Vagina (tissue), 2 donors: ENCODE measurements around the gene KIAA1671. TPM values are rescaled to one million over a fixed set of nuclear protein-coding genes. Genes with fewer than 3 reads are reported as not detected.

Experiments used
- DNase-seq, 2 donors: peaks; one replicate each; pipeline ENCODE4 v3.0.0-alpha.2; 2017; ENCODE audit errors: extremely low spot score in 2 of 2
- H3K27ac ChIP-seq: fragments of 200-600 bp; sonication (generic); one replicate; pipeline ENCODE4 v1.5.1; 2019
- H3K27me3 ChIP-seq: fragments of 200-600 bp; sonication (generic); one replicate; pipeline ENCODE4 v1.5.1; 2019
- H3K36me3 ChIP-seq, 2 donors: fragments of 200-600 bp; sonication (generic); one replicate each; pipeline ENCODE4 v1.5.1; 2017 to 2019
- H3K4me1 ChIP-seq: fragments of 200-600 bp; sonication (generic); one replicate; pipeline ENCODE4 v1.5.1; 2019
- H3K4me3 ChIP-seq, 2 donors: fragments of 200-600 bp; sonication (generic); 1 replicate in 1 of 2; 2 replicates in 1 of 2; pipeline ENCODE4 v1.5.1; 2016 to 2019
- H3K9me3 ChIP-seq: fragments of 200-600 bp; sonication (generic); one replicate; pipeline ENCODE4 v1.5.1; 2019
- POLR2A ChIP-seq, 2 donors: fragments of 450-650 bp; IDR thresholded peaks; one replicate each; pipeline ENCODE4 v1.6.1; 2017; ENCODE audit warnings: antibody characterized with exemption in 2 of 2, mild to moderate bottlenecking in 2 of 2, moderate library complexity in 2 of 2
- POLR2AphosphoS5 ChIP-seq, 2 donors: sonication (generic); formaldehyde crosslinking; IDR thresholded peaks; one replicate each; pipeline ENCODE4 v1.9.0; 2017; ENCODE audit warnings: antibody characterized with exemption in 2 of 2, mild to moderate bottlenecking in 2 of 2, low read depth in 1 of 2; ENCODE audit not compliant: insufficient read depth in 1 of 2
- intact Hi-C: fragments of 100-400 bp; cut with DNase I; formaldehyde crosslinking; loops from one replicate; pipeline ENCODE4 v1.15.1; 2023
- total RNA-seq: library from RNA; depleted of rRNA; stranded (reverse); fragments of >200 nt; gene quantifications from one replicate; pipeline ENCODE4 v1.2.3, GENCODE V29; 2016
- TF ChIP-seq, protein P1 (sequence below), 3 experiments: fragments of 450-650 bp in 2 of 3; fragments of 200-600 bp in 1 of 3; sonication (generic) in 1 of 3; IDR thresholded peaks; one replicate each; pipeline ENCODE4 v1.5.1; 2017 to 2019; ENCODE audit warnings: antibody characterized with exemption in 3 of 3, mild to moderate bottlenecking in 2 of 3, moderate library complexity in 2 of 3

The KIAA1671 gene
- total RNA-seq, 1 donor from 2014 or later: 54.0 TPM

- H3K27me3 ChIP-seq: no peaks in the 10 kb centered on the region
- no peak for DNase-seq
- H3K36me3 ChIP-seq: no peaks in the 10 kb centered on the region
- peaks cover 28% of the 10 kb centered on the region for H3K4me1 ChIP-seq
- TF ChIP-seq, protein P1, sequence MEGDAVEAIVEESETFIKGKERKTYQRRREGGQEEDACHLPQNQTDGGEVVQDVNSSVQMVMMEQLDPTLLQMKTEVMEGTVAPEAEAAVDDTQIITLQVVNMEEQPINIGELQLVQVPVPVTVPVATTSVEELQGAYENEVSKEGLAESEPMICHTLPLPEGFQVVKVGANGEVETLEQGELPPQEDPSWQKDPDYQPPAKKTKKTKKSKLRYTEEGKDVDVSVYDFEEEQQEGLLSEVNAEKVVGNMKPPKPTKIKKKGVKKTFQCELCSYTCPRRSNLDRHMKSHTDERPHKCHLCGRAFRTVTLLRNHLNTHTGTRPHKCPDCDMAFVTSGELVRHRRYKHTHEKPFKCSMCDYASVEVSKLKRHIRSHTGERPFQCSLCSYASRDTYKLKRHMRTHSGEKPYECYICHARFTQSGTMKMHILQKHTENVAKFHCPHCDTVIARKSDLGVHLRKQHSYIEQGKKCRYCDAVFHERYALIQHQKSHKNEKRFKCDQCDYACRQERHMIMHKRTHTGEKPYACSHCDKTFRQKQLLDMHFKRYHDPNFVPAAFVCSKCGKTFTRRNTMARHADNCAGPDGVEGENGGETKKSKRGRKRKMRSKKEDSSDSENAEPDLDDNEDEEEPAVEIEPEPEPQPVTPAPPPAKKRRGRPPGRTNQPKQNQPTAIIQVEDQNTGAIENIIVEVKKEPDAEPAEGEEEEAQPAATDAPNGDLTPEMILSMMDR (IDR thresholded peaks at IDR 0.05): no peak
- TF ChIP-seq POLR2AphosphoS5 (IDR thresholded peaks at IDR 0.05; ENCODE audit: insufficient read depth in 1 of 2, low read depth in 1 of 2) (no peak), POLR2A (IDR thresholded peaks at IDR 0.05) (no peak)
- no peak overlapping the region for H3K4me3 ChIP-seq
- no peaks in the 10 kb centered on the region for H3K9me3 ChIP-seq
- intact Hi-C loops: no loop called here
- no peak overlapping the region for H3K27ac ChIP-seq
Observed at GRCh38 chr22:25109878-25110595, 157.5 kb downstream of the KIAA1671 start.

DNA sequence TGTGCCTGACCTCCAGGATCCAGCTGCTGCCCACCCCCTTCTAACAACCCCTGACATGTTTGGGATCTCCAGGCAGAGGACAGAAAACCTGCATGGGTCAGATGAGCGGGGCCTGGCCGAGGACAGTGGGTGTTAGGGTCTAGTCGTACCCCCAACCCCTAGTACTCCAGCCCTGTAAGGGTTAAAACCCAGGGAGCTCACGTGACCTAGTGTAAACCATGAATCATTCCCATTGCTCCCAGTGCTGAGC lies 158.0 kb downstream of the KIAA1671 start:
- peak overlapping the region; percentile 47 to 55 for H3K4me3 ChIP-seq
- intact Hi-C loops: no loop called here
- H3K9me3 ChIP-seq: no peaks in the 10 kb centered on the region
- TF ChIP-seq POLR2A (IDR thresholded peaks at IDR 0.05) (no peak), POLR2AphosphoS5 (IDR thresholded peaks at IDR 0.05; ENCODE audit: insufficient read depth in 1 of 2, low read depth in 1 of 2) (no peak)
- TF ChIP-seq, protein P1 (IDR thresholded peaks at IDR 0.05): no peak
- no peak overlapping the region for H3K27ac ChIP-seq
- no peaks in the 10 kb centered on the region for H3K27me3 ChIP-seq
- no peak for DNase-seq
- peaks cover 33% of the 10 kb centered on the region for H3K4me1 ChIP-seq
- H3K36me3 ChIP-seq: no peaks in the 10 kb centered on the region

DNA sequence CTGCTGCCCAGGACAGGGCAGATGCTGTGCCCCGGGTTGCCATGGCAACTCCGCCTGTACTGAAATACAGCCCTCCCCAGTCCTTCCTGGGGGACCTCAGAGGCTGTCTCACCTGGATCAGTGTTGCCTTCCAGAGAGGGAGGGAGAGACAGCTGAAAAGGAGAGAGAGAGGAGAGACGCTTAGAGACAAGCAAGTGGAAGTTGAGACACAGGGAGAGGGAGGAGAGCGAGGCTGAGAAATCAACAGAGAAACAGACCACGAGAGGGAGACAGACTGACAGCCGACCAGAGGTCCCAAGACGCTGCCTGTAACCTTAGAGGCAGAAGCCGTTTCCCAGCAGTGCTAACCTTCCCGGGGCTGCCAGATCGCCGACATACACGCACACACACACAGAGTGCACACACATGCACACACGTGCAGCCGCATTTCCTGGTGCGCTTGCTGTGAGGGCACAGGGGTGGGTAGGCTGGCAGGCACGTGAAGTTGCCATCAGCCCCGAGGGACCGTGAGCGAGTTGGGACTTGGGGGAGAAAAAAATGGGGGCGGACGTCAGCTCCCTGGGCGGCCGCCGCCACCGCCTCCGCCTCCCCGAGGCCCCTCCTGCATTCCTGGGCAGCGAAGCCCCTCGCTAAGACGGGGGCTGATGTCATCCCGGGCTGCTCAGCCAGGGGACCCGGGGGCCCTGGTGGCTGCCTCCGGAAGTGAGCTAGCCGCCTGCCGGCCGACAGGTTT lies 158.5 kb downstream of the KIAA1671 start:
- no peak for DNase-seq
- H3K4me1 ChIP-seq: peaks cover 36% of the 10 kb centered on the region
- TF ChIP-seq POLR2AphosphoS5 (IDR thresholded peaks at IDR 0.05; ENCODE audit: insufficient read depth in 1 of 2, low read depth in 1 of 2) (peak in 1 of 2 donors; percentile 43), POLR2A (IDR thresholded peaks at IDR 0.05) (no peak)
- TF ChIP-seq, protein P1 (IDR thresholded peaks at IDR 0.05): peak in 1 of 3 experiments; percentile 21
- no peaks in the 10 kb centered on the region for H3K9me3 ChIP-seq
- intact Hi-C loops: no loop called here
- H3K4me3 ChIP-seq: peak overlapping the region; percentile 47 to 55
- peak overlapping the region; percentile 63 for H3K27ac ChIP-seq
- H3K36me3 ChIP-seq: no peaks in the 10 kb centered on the region
- H3K27me3 ChIP-seq: no peaks in the 10 kb centered on the region

GRCh38 chr22:25111579-25112517 lies 159.3 kb downstream of the KIAA1671 start:
- Histone ChIP-seq H3K27ac (peak overlapping the region; percentile 63), H3K4me1 (peaks cover 36% of the 10 kb centered on the region), H3K36me3 (no peaks in the 10 kb centered on the region), H3K9me3 (no peaks in the 10 kb centered on the region), H3K4me3 (peak overlapping the region; percentile 47 to 55), H3K27me3 (no peaks in the 10 kb centered on the region)
- intact Hi-C loops: no loop called here
- no peak for DNase-seq
- no peak for TF ChIP-seq POLR2AphosphoS5 (IDR thresholded peaks at IDR 0.05; ENCODE audit: insufficient read depth in 1 of 2, low read depth in 1 of 2)
- TF ChIP-seq, protein P1 (IDR thresholded peaks at IDR 0.05): no peak
- TF ChIP-seq POLR2A (IDR thresholded peaks at IDR 0.05): no peak
